PFSK-1 (cell line): Measurements from ENCODE around the gene ZFYVE1.

Experiments used
- FOXP2 ChIP-seq: optimal IDR thresholded peaks from 2 replicates; pipeline ENCODE3; 2011; ENCODE audit warnings: borderline replicate concordance, control low read depth, inconsistent platforms; ENCODE audit not compliant: insufficient read depth; ENCODE audit errors: extremely low read length, extremely low read depth
- POLR2AphosphoS5 ChIP-seq: IDR thresholded peaks from 2 replicates; pipeline ENCODE4 v1.6.1; 2012; ENCODE audit warnings: low read depth, mild to moderate bottlenecking, control low read depth, low read length, moderate library complexity
- SIN3A ChIP-seq: IDR thresholded peaks from 2 replicates; pipeline ENCODE4 v1.6.1; 2012; ENCODE audit warnings: mild to moderate bottlenecking, low read length, moderate library complexity, borderline replicate concordance; ENCODE audit not compliant: insufficient read depth
- TAF1 ChIP-seq: IDR thresholded peaks from 2 replicates; pipeline ENCODE4 v1.6.1; 2012; ENCODE audit warnings: low read length, control low read depth, borderline replicate concordance; ENCODE audit not compliant: insufficient read depth
- TF ChIP-seq, protein P1 (sequence below), 2 experiments: IDR thresholded peaks; 2 replicates each; pipeline versions ENCODE4 v1.6.1 to v1.8.0; 2011 to 2012; ENCODE audit warnings: low read depth in 2 of 2, low read length in 2 of 2, control low read depth in 1 of 2, inconsistent platforms in 1 of 2, mild to moderate bottlenecking in 1 of 2, moderate library complexity in 1 of 2; ENCODE audit not compliant: insufficient read depth in 1 of 2

Gene ZFYVE1

DNA sequence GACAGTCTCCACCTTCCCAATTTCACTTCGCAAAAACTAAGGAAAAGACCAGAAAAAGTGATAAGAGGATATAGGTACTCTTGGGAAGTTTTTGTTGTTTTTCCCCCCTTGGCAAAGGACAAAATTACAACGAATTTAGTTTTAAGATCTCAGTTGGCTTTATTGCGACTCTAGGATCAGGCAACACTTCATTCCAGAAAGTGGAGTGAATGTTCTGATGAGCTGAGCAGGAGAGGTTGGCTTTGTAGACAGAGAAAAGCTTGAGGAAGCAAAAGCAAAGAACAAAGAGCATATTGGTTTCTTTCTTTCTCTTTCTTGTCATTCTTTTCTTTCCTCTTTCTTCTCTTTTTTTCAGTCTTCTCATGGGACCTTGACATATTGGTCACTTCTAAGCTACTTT is 640 bp upstream of the ZFYVE1 start:
- TF ChIP-seq, protein P1, sequence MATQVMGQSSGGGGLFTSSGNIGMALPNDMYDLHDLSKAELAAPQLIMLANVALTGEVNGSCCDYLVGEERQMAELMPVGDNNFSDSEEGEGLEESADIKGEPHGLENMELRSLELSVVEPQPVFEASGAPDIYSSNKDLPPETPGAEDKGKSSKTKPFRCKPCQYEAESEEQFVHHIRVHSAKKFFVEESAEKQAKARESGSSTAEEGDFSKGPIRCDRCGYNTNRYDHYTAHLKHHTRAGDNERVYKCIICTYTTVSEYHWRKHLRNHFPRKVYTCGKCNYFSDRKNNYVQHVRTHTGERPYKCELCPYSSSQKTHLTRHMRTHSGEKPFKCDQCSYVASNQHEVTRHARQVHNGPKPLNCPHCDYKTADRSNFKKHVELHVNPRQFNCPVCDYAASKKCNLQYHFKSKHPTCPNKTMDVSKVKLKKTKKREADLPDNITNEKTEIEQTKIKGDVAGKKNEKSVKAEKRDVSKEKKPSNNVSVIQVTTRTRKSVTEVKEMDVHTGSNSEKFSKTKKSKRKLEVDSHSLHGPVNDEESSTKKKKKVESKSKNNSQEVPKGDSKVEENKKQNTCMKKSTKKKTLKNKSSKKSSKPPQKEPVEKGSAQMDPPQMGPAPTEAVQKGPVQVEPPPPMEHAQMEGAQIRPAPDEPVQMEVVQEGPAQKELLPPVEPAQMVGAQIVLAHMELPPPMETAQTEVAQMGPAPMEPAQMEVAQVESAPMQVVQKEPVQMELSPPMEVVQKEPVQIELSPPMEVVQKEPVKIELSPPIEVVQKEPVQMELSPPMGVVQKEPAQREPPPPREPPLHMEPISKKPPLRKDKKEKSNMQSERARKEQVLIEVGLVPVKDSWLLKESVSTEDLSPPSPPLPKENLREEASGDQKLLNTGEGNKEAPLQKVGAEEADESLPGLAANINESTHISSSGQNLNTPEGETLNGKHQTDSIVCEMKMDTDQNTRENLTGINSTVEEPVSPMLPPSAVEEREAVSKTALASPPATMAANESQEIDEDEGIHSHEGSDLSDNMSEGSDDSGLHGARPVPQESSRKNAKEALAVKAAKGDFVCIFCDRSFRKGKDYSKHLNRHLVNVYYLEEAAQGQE (IDR thresholded peaks at IDR 0.05; ENCODE audit: insufficient read depth in 1 of 2, low read depth in 2 of 2, low read length in 2 of 2), result no peak
- TF ChIP-seq SIN3A, result no peak
- TF ChIP-seq TAF1, result no peak
- TF ChIP-seq FOXP2, result no peak
- no peak for TF ChIP-seq POLR2AphosphoS5

DNA sequence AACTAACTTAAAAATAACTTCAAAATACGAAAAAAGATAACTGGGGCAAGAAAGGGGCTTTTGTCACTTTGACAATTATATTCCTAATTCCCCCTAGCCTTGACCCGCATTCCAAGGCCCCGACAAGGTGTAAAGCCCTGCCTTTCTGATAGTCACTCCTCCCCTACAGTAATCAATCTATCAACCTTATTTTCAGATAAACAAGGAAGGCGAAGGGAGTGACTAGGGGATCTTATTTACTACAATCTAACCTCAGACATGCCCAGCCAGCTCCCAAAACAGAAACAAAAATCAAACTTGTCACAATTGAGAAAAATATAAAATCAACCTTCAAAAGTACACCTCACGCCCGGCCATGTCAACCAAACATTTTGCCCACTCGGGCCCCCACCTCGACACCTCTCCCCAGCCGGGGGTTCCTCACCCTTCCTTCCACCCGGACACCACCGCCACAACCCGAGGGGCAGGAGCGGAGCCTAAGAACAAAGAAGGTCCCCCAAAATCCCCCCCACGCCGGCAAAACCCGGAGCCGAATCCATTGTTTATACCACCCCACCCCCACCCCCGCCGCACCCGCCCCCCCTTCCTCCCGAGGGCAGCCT is 562 bp downstream of the ZFYVE1 start:
- no peak for TF ChIP-seq FOXP2
- no peak for TF ChIP-seq TAF1
- TF ChIP-seq, protein P1 (IDR thresholded peaks at IDR 0.05; ENCODE audit: insufficient read depth in 1 of 2, low read depth in 2 of 2, low read length in 2 of 2), result no peak
- no peak for TF ChIP-seq SIN3A

DNA sequence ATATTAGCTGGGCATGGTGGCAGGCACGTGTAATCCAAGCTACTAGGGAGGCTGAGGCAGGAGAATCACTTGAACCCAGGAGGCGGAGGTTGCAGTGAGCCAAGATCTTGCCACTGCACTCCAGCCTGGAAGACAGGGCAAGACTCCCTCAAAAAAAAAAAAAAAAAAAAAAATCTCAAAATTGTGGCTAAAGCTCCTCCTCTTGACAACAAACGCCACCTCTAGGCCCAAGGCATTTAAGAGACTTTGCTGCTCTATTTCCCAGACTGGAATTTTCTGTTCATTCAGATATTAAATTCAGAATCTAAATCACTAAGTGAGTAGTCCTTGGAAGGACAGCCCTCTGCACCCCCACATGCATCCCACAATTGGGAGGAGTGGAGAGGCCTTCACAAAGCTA is 1.4 kb downstream of the ZFYVE1 start:
- TF ChIP-seq SIN3A, result no peak
- TF ChIP-seq, protein P1 (IDR thresholded peaks at IDR 0.05; ENCODE audit: insufficient read depth in 1 of 2, low read depth in 2 of 2, low read length in 2 of 2), result no peak
- no peak for TF ChIP-seq FOXP2
- TF ChIP-seq TAF1, result no peak
- TF ChIP-seq POLR2AphosphoS5, result no peak

DNA sequence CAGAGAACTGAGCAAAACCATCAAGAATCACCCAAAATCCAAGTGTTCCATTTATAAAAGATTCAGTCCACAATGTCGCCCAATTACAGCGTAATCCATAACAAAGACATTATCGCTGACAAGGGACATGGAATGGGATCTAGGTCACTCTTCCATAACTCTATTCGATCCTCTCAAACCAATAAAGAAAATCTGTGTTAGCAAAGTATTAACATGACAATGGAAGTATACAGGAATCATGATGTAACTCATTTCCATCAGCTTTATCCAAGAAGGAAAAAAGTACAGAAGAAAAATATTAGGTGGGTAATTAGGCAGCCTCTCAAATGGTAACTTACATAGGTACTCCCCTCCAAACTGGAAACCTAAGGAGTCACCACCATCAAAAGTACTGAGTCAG is 4.9 kb downstream of the ZFYVE1 start:
- TF ChIP-seq FOXP2, result no peak
- no peak for TF ChIP-seq POLR2AphosphoS5
- TF ChIP-seq SIN3A, result no peak
- no peak for TF ChIP-seq TAF1

DNA sequence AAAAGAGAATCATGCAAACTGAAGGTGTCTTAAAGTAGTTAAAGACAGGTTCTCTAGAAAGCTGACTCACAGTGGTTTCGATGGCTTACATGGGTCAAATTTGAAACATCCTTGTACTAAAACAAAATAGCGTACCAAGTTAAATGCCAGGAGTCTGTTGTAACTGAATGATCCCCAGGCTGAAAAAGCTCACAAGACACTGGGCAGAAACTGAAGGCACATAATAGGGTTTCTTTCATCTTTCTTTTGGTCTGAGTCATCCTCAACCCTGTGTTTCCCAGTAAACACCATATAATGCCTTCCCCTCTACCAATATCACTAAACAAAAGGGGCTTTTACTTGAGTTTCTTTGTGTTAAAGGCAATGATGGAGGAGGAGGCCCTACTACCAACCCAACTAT is 12.8 kb downstream of the ZFYVE1 start:
- TF ChIP-seq SIN3A (no peak), POLR2AphosphoS5 (no peak), FOXP2 (no peak), TAF1 (no peak)
- TF ChIP-seq, protein P1 (IDR thresholded peaks at IDR 0.05; ENCODE audit: insufficient read depth in 1 of 2, low read depth in 2 of 2, low read length in 2 of 2), result no peak
